Activated naive CD4-positive, alpha-beta T cell treated with anti-CD3 and anti-CD28 coated beads, Interleukin-2, amount 50 U/mL, for 72 hours (primary cell): Measurements from ENCODE around the gene NEDD8. TPM values are rescaled to one million over a fixed set of nuclear protein-coding genes. Genes with fewer than 3 reads are reported as not detected.

Source experiments
- ATAC-seq, 2 donors: fragments of 150-1000 bp; cut with Tn5 transposase; 2 replicates each; pipeline ENCODE4 v1.10.0; 2021; ENCODE audit warnings: mild to moderate bottlenecking in 2 of 2, moderate library complexity in 2 of 2
- DNase-seq, 2 donors: peaks; one replicate each; pipeline ENCODE4 v3.0.0; 2021 to 2022; ENCODE audit warnings: low spot score in 2 of 2
- H3K27ac Mint-ChIP-seq, 2 donors: one replicate each; pipeline ENCODE4 v1.8.0; 2022; ENCODE audit warnings: mild to moderate bottlenecking in 2 of 2, mixed read lengths in 2 of 2
- H3K36me3 Mint-ChIP-seq, 2 donors: one replicate each; pipeline ENCODE4 v1.8.0; 2022; ENCODE audit warnings: mixed read lengths in 2 of 2
- H3K9me3 Mint-ChIP-seq, 2 donors: one replicate each; pipeline ENCODE4 v1.8.0; 2022; ENCODE audit warnings: mixed read lengths in 2 of 2
- total RNA-seq, 2 donors: library from RNA; stranded (reverse); gene quantifications; one replicate each; pipeline ENCODE4 v1.2.3, GENCODE V29; 2022

NEDD8 gene
- total RNA-seq, 2 donors from 2014 or later = 172 to 210 TPM

DNA sequence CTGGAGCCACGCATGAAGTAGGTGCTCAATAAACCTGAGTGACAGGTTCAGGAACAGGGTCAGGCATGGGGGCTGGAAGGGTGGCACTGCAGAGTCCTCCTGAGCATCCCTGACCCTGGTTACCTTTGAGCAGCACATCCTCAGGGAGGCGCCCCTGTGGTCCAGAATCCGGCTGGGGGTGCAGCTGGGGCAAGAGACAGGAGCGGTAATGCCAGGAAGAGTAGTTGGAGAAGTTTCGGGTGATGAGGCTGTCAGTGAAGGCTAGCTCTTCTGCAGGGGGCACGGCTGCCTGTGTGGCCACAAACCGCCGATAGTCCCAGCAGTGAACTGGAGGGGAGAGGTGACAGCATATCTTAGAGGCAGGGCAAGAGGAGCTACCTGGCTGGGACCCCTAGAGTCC is 37.2 kb upstream of the NEDD8 start:
- Mint-ChIP-seq H3K9me3 (no peaks in the 10 kb centered on the region), H3K36me3 (peaks cover 5 to 7% of the 10 kb centered on the region in 2 donors), H3K27ac (peak overlapping the region in 1 of 2 donors; percentile 63)
- no peak for DNase-seq
- no peak for ATAC-seq

GRCh38 chr14:24268225-24268624 is 36.1 kb upstream of the NEDD8 start:
- H3K27ac Mint-ChIP-seq = no peak overlapping the region

GRCh38 chr14:24267516-24267915 is 35.3 kb upstream of the NEDD8 start:
- Mint-ChIP-seq H3K9me3 (no peaks in the 10 kb centered on the region), H3K36me3 (peaks cover 5 to 7% of the 10 kb centered on the region in 2 donors), H3K27ac (peak overlapping the region in 1 of 2 donors; percentile 55)
- DNase-seq = no peak
- ATAC-seq = no peak

More at GRCh38 chr14:24268225-24268624, 36.1 kb upstream of the NEDD8 start:
- Mint-ChIP-seq H3K9me3 (no peaks in the 10 kb centered on the region), H3K36me3 (peaks cover 5 to 7% of the 10 kb centered on the region in 2 donors)
- ATAC-seq = no peak
- no peak for DNase-seq

- peak overlapping the region; percentile 37 to 55 for H3K27ac Mint-ChIP-seq
- peaks cover 5 to 7% of the 10 kb centered on the region in 2 donors for H3K36me3 Mint-ChIP-seq
- ATAC-seq = no peak
- DNase-seq = no peak
- H3K9me3 Mint-ChIP-seq = no peaks in the 10 kb centered on the region
Measured at GRCh38 chr14:24266344-24267244, 34.4 kb upstream of the NEDD8 start.

DNA sequence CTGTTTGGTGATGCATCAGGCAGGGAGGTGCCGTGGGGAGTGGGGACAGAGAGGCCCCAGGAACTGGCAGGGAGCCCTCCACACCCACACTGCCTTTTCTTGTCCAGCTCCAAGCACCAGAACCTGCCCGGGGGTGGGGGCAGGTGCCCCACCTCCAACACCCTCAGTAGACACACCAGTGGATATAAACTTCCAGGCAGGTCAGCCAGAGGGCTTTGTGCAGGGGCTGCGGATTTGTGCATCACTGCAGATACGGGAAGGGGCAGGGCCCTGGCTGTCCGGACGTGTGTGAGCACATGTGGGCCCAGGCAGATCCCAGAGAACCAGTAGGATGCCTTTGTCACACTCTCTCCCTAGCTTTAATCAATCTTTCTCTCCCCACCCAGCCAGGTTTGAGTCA is 32.1 kb upstream of the NEDD8 start:
- Mint-ChIP-seq H3K27ac (peak overlapping the region in 1 of 2 donors; percentile 55), H3K9me3 (no peaks in the 10 kb centered on the region), H3K36me3 (peaks cover 7 to 11% of the 10 kb centered on the region in 2 donors)
- ATAC-seq (no peak), DNase-seq (no peak)

GRCh38 chr14:24263848-24264247 is 31.7 kb upstream of the NEDD8 start:
- Mint-ChIP-seq H3K27ac (peak overlapping the region in 1 of 2 donors; percentile 55), H3K36me3 (peaks cover 7 to 11% of the 10 kb centered on the region in 2 donors), H3K9me3 (no peaks in the 10 kb centered on the region)
- no peak for ATAC-seq
- no peak for DNase-seq

DNA sequence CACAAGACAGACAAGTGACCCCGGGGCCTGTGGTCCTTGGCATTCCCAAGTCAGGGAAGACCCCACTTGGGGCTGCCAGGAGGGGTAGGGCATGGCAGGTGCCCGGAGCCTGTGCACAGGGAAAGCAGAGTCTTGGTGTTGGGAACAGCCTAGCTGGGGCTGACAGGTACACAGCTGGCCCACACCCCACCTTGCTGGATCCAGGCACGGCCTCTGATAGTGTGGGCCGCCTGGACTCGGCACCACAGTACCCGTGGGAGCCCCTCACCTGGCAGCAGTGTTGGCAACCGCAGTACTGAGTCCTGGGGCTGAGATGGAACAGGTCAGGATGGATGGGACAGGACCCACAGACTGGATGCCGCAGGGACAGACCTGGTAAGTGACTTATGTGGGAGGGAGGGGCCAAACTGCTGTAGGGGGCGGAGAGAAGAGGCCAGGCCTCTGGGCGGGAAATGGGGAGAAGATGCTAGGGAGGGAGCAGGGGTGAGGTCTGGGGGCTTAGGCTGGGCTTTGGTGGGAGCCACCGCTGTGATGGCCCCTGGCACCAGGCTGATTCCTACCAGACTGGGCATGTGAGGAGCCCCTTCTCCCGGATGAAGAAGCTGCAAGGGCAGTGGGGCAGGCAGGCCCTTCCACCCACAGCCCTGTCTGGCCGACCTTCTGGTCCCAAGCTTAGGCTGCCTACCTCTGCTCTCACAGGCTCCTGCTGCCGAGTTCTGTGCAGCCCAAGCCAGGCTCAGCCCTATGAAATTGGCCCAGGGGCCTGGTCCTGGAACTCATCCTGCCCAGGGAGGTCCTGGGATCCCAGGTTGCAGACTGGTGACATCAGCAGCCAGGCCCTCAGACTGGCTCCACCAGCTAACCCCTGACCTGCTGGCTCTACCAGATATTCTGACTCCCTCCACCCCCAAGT is 30.9 kb upstream of the NEDD8 start, which contains the start of gene TGM1:
TSS of gene TGM1 (minus strand) at position 357 of the 913 bp plus-strand sequence. CDS start 825 bp downstream, outside the sequence.
- DNase-seq (no peak), ATAC-seq (peak; percentile 4 to 21)
- Mint-ChIP-seq H3K36me3 (peaks cover 7 to 11% of the 10 kb centered on the region in 2 donors), H3K9me3 (no peaks in the 10 kb centered on the region), H3K27ac (peak within 1 kb of the TSS; percentile 52 to 55)

- ATAC-seq = no peak
- Mint-ChIP-seq H3K36me3 (peaks cover 2 to 6% of the 10 kb centered on the region in 2 donors), H3K27ac (peak overlapping the region in 1 of 2 donors; percentile 52), H3K9me3 (no peaks in the 10 kb centered on the region)
- no peak for DNase-seq
Measured at GRCh38 chr14:24261969-24262327, 29.8 kb upstream of the NEDD8 start.

DNA sequence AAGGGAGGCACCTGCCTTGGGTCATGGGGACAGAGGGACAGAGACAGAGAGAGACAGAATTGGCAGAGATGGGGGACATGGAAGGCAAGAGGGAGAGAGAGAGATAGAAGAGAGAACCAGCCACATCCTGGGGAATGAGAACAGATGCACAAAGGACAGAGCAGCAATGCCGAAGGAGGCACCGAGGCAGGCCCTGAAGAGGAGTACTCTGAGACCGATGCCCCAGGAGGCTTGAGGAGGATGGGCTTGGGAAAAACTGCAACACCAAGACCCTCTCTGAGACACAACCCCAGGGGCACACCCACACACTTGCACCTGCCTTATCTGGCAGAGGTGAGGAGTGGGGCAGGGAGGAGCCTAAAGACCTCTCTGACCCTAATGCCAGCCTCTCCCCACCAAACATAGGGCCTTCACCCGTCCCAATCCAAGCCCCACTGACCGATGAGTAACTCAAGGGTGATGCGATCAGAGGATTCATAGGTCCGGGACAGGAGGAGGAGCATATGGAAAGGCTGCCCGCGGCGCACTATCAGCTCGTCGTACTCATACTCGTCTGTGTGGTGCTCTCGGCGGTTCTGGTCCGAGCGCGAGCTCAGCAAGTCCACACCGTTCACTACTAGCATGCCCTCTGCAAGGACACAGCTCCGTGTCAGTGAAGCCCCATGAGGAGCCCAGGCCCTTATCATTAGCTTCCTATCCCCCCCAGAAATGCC is 29.2 kb upstream of the NEDD8 start:
- Mint-ChIP-seq H3K27ac (no peak overlapping the region), H3K9me3 (no peaks in the 10 kb centered on the region), H3K36me3 (peaks cover 0 to 5% of the 10 kb centered on the region in 2 donors)
- DNase-seq (no peak), ATAC-seq (no peak)

DNA sequence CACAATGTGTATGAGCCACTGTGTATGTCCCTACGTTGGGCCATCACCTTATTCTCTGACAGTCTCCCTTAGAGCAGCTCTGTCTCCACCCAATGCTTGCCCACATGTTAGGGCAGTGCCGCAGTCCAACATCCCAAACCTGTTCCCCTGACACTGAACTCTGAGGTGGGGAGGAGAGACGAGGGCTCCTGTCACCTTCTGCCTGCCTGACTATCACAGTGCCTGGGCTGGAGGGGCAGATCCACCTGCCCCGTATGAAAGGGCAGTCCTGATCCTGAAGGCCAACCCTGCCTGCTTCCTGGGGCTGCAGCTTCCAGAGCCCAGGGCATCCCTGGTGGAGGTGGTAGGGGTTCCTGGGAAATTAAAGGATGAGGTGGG is 28.6 kb upstream of the NEDD8 start:
- ATAC-seq (no peak), DNase-seq (no peak)
- Mint-ChIP-seq H3K27ac (no peak overlapping the region), H3K9me3 (no peaks in the 10 kb centered on the region), H3K36me3 (peaks cover 0 to 5% of the 10 kb centered on the region in 2 donors)

GRCh38 chr14:24260026-24260779 is 28.0 kb upstream of the NEDD8 start:
- Mint-ChIP-seq H3K36me3 (peaks cover 0 to 7% of the 10 kb centered on the region in 2 donors), H3K27ac (peak overlapping the region in 1 of 2 donors; percentile 65), H3K9me3 (no peaks in the 10 kb centered on the region)
- ATAC-seq (no peak), DNase-seq (no peak)

DNA sequence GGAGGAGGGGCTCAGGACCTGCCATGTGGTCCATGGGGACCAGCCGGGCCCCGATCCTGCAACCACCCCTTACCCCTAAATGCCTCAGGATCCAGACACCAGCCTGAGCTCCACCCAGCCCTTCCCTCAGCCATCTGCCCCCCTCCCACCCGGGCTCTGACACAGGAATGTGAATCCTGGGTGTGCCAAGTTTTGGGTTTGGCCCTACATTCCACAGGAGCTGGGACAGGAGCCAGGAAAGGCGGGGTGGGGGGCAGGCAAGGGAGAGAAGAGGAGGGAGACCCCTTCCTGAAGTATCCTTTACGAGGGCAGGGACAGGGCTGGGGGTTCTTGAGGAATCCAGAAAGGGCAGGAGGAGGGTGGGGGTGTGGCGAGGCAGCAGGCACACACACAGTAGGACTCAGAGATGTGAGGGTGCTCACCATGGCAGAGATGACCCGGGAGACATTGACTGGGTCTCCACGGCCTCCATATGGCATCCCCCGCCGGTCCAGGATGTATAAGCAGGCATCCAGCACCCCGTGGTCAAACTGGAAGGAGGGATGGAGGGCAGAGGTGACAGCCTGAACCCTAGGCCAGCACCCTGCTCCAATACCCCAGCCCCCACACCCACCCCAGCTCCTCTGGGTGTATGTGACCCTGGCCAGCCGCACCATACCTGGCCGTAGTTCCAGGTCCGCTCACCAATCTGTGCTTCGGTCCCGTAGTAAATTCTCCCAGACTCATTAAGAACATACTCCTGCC is 27.3 kb upstream of the NEDD8 start:
- H3K36me3 Mint-ChIP-seq = peaks cover 0 to 15% of the 10 kb centered on the region in 2 donors
- DNase-seq (no peak), ATAC-seq (no peak)
- no peaks in the 10 kb centered on the region for H3K9me3 Mint-ChIP-seq
- no peak overlapping the region for H3K27ac Mint-ChIP-seq

- DNase-seq (no peak), ATAC-seq (no peak)
- Mint-ChIP-seq H3K27ac (no peak overlapping the region), H3K9me3 (no peaks in the 10 kb centered on the region), H3K36me3 (peaks cover 0 to 20% of the 10 kb centered on the region in 2 donors)
Measured at GRCh38 chr14:24258548-24259265, 26.5 kb upstream of the NEDD8 start.

DNA sequence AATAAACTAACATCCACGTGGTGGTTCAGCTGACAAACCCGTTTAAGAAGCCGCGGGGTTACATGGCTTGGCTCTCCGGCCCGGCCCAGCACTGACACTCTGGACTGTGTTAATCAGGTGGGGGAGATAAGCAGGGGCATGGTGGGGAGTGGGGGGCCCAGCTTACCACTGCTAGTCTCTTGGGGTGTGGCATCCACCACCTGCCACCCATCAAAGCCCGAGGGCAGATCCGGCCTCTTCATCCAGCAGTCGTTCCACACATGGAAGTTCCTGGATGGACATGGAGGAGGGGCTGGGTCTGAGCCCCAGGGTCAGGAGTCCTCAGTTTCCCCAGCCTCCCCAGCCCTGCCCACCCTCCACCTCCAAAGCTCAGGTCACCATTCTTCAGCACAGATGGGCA is 26.0 kb upstream of the NEDD8 start:
- ATAC-seq = no peak
- Mint-ChIP-seq H3K9me3 (no peaks in the 10 kb centered on the region), H3K27ac (no peak overlapping the region), H3K36me3 (peaks cover 0 to 20% of the 10 kb centered on the region in 2 donors)
- DNase-seq = no peak

DNA sequence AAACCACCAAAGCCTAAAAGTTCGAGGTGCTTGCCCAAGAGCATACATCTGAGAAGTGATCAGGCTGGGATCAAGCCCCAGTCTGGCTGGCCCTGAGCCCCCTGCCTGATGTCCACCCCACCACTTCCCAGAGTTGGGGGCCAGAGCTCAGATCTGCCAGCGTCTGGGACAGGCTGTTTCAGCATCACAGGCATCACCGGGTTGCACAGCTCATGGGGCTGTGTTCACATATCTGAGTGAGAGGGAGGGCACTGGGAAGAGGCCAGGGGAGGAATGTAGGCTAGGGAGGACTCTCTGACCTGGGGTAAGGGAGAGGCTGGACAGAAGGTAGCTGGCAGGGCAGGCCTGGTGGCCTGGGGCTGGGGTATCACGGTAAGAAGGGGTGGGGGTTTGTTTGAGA is 24.8 kb upstream of the NEDD8 start:
- Mint-ChIP-seq H3K27ac (no peak overlapping the region), H3K36me3 (peaks cover 0 to 20% of the 10 kb centered on the region in 2 donors), H3K9me3 (no peaks in the 10 kb centered on the region)
- DNase-seq (no peak), ATAC-seq (no peak)
